H1 (cell line): ENCODE results near the gene NEURL1. TPM values are rescaled to one million over a fixed set of nuclear protein-coding genes. Genes with fewer than 3 reads are reported as not detected.

Experiments used
- E2F6 ChIP-seq: IDR thresholded peaks from 2 replicates; pipeline ENCODE4 v1.6.1; 2012; ENCODE audit warnings: inconsistent platforms
- FOSL1 ChIP-seq: IDR thresholded peaks from 2 replicates; pipeline ENCODE4 v1.6.1; 2011; ENCODE audit warnings: mild to moderate bottlenecking, low read depth, low read length, moderate library complexity; ENCODE audit not compliant: insufficient read depth
- KDM5A ChIP-seq: fragments of 200-600 bp; IDR thresholded peaks from 2 replicates; pipeline ENCODE4 v1.7.1; 2012; ENCODE audit warnings: mild to moderate bottlenecking, low read length, inconsistent platforms, mixed read lengths
- polyA plus RNA-seq, 7 experiments: library from polyadenylated mRNA; depleted of rRNA in 3 of 7; stranded (reverse) in 5 of 7; unstranded in 2 of 7; fragments of >200 nt in 5 of 7; fragments of 200-250 nt in 2 of 7; gene quantifications; 1 replicate in 5 of 7; 2 replicates in 1 of 7; 4 replicates in 1 of 7; pipeline versions ENCODE4 v1.2.1 to v1.2.3, GENCODE V29; 2011 to 2013; ENCODE audit warnings: missing spikeins in 2 of 7, mixed read lengths in 2 of 7
- total RNA-seq: library from RNA; stranded (reverse); fragmentation: NEBNext Ultra II Directional; extraction: Animal tissue kit (Norgen Biotek cat#: 25700); gene quantifications from 2 replicates; pipeline ENCODE4 v1.2.1, GENCODE V29; 2021

The NEURL1 gene
- total and polyA plus RNA-seq, 2 of the 8 experiments (the other 6 are each of a cell fraction or from before 2014, with no cell fraction given) = 0.54 to 0.58 TPM

GRCh38 chr10:103556383-103557007, 63.0 kb downstream of the NEURL1 start (continued):
- TF ChIP-seq E2F6 (no peak), FOSL1 (no peak), KDM5A (no peak)
